ENCODE results near the gene FAM135A. TPM values are rescaled to one million over a fixed set of nuclear protein-coding genes. Genes with fewer than 3 reads are reported as not detected.

FAM135A gene
- total RNA-seq, 1 donor, result 29.4 TPM

Small RNA genes lying within 50 kb of the gene (small RNA-seq; reads per million reads assigned to genes)
- not detected for gene RNU7-48P

Other genes with a start within 250 kb of the FAM135A start
- not detected in 2 replicates for gene COL9A1, start 110.4 kb upstream of the FAM135A start, total RNA-seq
- gene SDHAF4, start 153.4 kb downstream of the FAM135A start, total RNA-seq, result 9.3 and 11.2 TPM in 2 replicates

All from fibroblast of villous mesenchyme (primary cell).